Measurements from ENCODE around the gene KLHL22. TPM values are rescaled to one million over a fixed set of nuclear protein-coding genes. Genes with fewer than 3 reads are reported as not detected.

The KLHL22 gene
- total RNA-seq, 1 donor from 2014 or later: 13.5 TPM

DNA sequence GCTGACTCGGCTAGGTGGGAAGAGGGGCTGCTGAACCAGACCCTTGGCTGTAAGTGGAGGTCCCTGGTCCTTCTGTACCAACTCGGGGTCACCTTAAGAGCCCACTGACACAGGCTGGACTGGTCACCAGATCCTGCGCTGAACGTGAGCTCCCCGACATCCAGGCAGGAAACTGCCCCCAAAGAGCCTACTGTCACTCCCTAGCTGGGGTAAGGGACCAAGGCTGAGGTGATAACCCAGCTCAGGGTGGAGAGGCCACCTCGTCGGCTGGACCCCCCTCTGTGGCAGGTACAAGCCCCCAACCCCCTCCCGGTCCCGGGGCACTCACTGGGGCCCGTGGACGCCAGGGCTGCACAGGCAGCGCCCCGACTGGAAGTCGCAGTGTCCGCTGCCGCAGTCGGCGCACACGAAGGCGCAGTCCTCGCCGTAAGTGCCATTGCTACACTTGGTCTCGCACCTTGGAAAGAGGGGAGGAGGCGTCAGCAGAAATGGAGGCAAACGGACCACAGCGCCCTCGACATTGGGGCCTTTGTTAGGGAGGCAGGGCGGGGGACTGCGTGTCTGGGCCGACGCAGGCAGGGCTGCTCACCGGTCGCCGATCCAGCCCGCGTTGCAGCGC lies 65.4 kb downstream of the KLHL22 start:
- intact Hi-C loops (cut with DNase I): no loop called here
- DNase-seq (no peak), ATAC-seq (ENCODE audit: poor library complexity) (no peak)

GRCh38 chr22:20429254-20430100 lies 66.1 kb downstream of the KLHL22 start:
- DNase-seq (peak; percentile 78), ATAC-seq (ENCODE audit: poor library complexity) (peak; percentile 44)
- intact Hi-C loops (cut with DNase I): no loop called here

DNA sequence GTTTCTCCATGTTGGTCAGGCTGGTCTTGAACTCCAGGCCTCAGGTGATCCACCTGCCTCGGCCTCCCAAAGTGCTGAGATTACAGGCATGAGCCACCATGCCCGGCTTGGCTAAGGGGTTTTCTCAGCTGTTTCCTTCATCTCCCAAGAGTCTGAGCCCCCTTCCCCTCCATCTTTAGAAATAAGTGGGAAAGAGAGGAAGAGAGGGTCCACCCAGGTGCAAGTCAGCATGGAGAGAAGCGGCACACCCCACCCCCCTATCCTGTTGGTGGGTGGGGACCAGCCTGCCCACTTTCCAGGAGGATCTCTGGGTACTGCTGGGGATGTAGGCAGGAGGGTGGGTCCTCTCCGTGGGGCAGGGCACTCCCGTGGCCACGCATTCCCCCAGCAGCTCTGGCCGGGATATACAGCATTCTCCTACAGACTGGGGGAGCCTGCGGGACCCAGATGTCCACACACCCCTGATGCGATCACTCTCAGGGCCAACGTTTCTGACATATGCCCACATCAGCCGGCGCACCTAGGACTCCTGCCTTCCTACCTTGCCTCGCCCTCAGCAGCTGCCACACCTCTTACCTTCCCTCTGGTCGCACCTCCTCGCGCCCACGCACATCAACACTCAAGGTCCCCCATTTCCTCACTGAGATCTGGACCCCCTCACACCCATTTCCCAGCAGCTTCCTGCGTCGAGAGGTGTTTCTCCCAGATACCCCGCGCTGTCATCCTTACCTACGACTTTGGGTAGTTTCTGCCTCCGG lies 66.9 kb downstream of the KLHL22 start:
- ATAC-seq (ENCODE audit: poor library complexity) (no peak), DNase-seq (no peak)
- intact Hi-C loops (cut with DNase I): no loop called here

- DNase-seq: no peak
- intact Hi-C loops (cut with DNase I): no loop called here
- ATAC-seq (ENCODE audit: poor library complexity): no peak
Measured at GRCh38 chr22:20427945-20428417, 67.6 kb downstream of the KLHL22 start.

- intact Hi-C loops (cut with DNase I): no loop called here
- DNase-seq (no peak), ATAC-seq (ENCODE audit: poor library complexity) (no peak)
Measured at GRCh38 chr22:20427104-20427944, 68.3 kb downstream of the KLHL22 start.

GRCh38 chr22:20426259-20426615 lies 69.4 kb downstream of the KLHL22 start:
- ATAC-seq (ENCODE audit: poor library complexity) (no peak), DNase-seq (no peak)
- intact Hi-C loops (cut with DNase I): no loop called here

- ATAC-seq (ENCODE audit: poor library complexity) (no peak), DNase-seq (no peak)
- intact Hi-C loops (cut with DNase I): no loop called here
Measured at GRCh38 chr22:20425566-20426258, 69.9 kb downstream of the KLHL22 start.

- intact Hi-C loops (cut with DNase I): loop anchor here (5.0 kb wide), 1 partner anchor 72 kb away; the partner anchor contains the start of gene KLHL22
- ATAC-seq (ENCODE audit: poor library complexity) (no peak), DNase-seq (peak; percentile 65)
Measured at GRCh38 chr22:20424932-20425565, 70.5 kb downstream of the KLHL22 start.

GRCh38 chr22:20424568-20424931 lies 71.0 kb downstream of the KLHL22 start:
- intact Hi-C loops (cut with DNase I): loop anchor here (5.0 kb wide), 1 partner anchor 73 kb away; the partner anchor contains the start of gene KLHL22
- ATAC-seq (ENCODE audit: poor library complexity) (no peak), DNase-seq (no peak)

GRCh38 chr22:20423906-20424551 lies 71.6 kb downstream of the KLHL22 start:
- intact Hi-C loops (cut with DNase I): loop anchor here (5.0 kb wide), 1 partner anchor 73 kb away; the partner anchor contains the start of gene KLHL22
- ATAC-seq (ENCODE audit: poor library complexity): peak; percentile 29

GRCh38 chr22:20423008-20423905 lies 72.3 kb downstream of the KLHL22 start:
- ATAC-seq (ENCODE audit: poor library complexity): peak; percentile 84
- intact Hi-C loops (cut with DNase I): loop anchor here (5.0 kb wide), 1 partner anchor 74 kb away; the partner anchor contains the start of gene KLHL22
- peak; percentile 90 for DNase-seq

More at GRCh38 chr22:20423906-20424551, 71.6 kb downstream of the KLHL22 start:
- DNase-seq: no peak

DNA sequence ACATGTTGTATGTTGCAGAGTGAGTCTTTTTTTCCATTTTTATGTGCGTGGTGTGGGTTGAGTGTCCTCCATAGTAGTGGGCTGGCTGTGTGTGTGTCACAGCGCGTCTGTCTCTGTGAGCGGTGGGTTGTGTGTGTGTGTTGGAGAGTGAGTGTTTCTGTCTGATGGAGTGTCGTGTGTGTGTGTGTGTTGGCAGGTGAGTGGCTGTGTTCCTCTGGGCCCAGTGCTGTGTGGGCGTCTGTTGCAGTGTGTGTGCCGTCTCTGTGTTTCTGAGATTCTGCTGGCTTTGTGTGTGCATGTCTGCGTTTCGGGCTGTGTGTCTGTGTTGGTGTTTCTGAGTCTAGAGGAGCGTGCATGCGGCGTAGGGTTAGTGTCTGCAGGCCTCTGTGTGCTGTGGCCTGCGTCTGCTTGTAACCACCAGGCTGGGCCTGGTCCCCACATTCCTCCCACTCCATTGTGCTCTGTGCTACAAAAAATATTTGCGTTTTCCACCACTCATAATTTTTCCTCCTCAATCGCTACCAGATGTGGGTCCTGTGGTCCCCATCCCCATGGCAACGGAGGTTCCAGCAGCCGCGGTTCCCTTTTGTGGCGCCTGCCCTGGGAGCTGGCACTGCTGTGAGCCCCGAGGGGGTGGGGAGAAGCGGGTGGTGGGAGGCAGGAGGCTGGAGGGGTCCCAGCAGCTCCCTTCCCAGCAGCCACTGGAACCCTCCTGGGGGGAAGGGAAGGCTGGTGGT lies 73.2 kb downstream of the KLHL22 start:
- intact Hi-C loops (cut with DNase I): loop anchor here (5.0 kb wide), 1 partner anchor 75 kb away; the partner anchor contains the start of gene KLHL22
- no peak for ATAC-seq (ENCODE audit: poor library complexity)
- DNase-seq: no peak

DNA sequence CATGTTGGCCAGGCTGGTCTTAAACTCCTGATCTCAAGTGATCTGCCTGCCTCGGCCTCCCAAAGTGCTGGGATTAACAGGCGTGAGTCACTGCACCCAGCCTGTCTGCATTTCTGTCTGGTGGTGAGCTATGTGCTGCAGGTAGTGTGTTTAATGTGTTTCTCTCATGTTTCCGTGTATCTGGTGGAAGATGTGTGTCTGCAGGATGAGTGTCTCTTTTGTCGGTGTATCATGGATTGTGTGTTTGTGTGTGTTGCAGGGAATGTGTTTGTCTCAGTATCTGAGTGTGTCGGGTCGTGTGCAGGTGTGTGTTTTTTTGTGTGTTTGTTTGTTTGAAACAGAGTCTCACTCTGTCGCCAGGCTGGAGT lies 74.1 kb downstream of the KLHL22 start:
- no peak for ATAC-seq (ENCODE audit: poor library complexity)
- intact Hi-C loops (cut with DNase I): loop anchor here (5.0 kb wide), 1 partner anchor 76 kb away; the partner anchor contains the start of gene KLHL22
- no peak for DNase-seq

DNA sequence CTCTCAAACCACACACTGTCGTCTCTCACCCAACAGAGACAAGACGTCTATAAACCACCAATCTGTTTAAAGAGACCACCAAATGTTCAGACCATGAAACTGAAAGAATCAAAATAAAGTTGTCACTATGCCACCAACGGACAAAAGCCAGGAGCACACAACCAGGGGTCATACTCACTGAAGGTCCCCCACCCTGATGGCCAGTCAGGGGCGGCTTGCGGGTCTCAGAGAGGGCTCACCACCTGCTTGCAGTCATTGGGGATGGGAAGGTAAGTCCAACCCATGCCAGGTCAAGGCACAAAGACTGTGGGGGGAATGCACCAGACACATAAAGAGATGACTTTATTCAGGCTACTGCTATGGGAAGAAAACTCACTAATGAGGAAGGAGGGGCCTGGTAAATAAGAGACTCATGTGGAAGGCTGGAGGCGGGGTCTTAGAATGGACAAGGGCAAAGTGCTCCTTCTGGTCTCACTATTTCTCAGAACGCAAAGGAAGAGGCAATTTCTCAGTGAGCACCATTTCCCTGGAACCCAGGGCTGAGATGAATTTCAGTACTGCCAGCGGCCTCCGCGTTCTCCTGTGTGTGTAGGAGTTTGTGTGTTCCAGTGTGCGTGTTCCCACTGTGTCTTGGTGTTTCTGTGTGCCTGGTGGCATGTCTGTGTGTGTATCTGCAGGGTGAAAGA lies 75.3 kb downstream of the KLHL22 start:
- DNase-seq (no peak), ATAC-seq (ENCODE audit: poor library complexity) (no peak)
- intact Hi-C loops (cut with DNase I): loop anchor here (5.0 kb wide), 1 partner anchor 77 kb away; the partner anchor contains the start of gene KLHL22

GRCh38 chr22:20419664-20419951 lies 76.0 kb downstream of the KLHL22 start:
- ATAC-seq (ENCODE audit: poor library complexity) (no peak), DNase-seq (no peak)
- intact Hi-C loops (cut with DNase I): loop anchor here (2.0 to 5.0 kb wide), 2 partner anchors 37 to 278 kb away; no protein-coding TSS in a partner anchor
